Upper lobe of right lung (tissue), 1 donor: ENCODE data around the gene GPR17. TPM values are rescaled to one million over a fixed set of nuclear protein-coding genes. Genes with fewer than 3 reads are reported as not detected.

Source experiments
- ATAC-seq: fragments of 200-7000 bp; cut with Tn5 transposase; one replicate; pipeline ENCODE4 v1.9.1; 2020; ENCODE audit warnings: mild to moderate bottlenecking, moderate library complexity
- DNase-seq: peaks from one replicate; pipeline ENCODE4 v3.0.0-alpha.2; 2020
- H3K27ac ChIP-seq: fragments of 200-600 bp; one replicate; pipeline ENCODE4 v1.8.0; 2022
- H3K27me3 ChIP-seq: fragments of 200-600 bp; one replicate; pipeline ENCODE4 v1.8.0; 2022; ENCODE audit warnings: mild to moderate bottlenecking
- H3K36me3 ChIP-seq: fragments of 200-600 bp; one replicate; pipeline ENCODE4 v1.8.0; 2022
- H3K4me1 ChIP-seq: fragments of 200-600 bp; one replicate; pipeline ENCODE4 v1.8.0; 2022
- H3K4me3 ChIP-seq: fragments of 200-600 bp; one replicate; pipeline ENCODE4 v1.8.0; 2022; ENCODE audit warnings: mild to moderate bottlenecking
- H3K9me3 ChIP-seq: fragments of 200-600 bp; one replicate; pipeline ENCODE4 v1.8.0; 2022
- CTCF ChIP-seq: fragments of 200-600 bp; IDR thresholded peaks from one replicate; pipeline ENCODE4 v1.8.0; 2022; ENCODE audit warnings: antibody characterized with exemption
- intact Hi-C: fragments of 100-400 bp; cut with DNase I; formaldehyde crosslinking; loops from one replicate; pipeline ENCODE4 v1.11.0; 2022
- total RNA-seq: library from RNA; stranded (reverse); fragmentation: NEBNext Ultra II Directional; extraction: Animal tissue kit (Norgen Biotek cat#: 25700); gene quantifications from one replicate; pipeline ENCODE4 v1.2.1, GENCODE V29; 2021
- donor health status: DM: no; HTN: yes; CAD: no; lungs with severe emphysema.

Gene GPR17
- total RNA-seq, 1 donor from 2014 or later: 0.49 TPM

DNA sequence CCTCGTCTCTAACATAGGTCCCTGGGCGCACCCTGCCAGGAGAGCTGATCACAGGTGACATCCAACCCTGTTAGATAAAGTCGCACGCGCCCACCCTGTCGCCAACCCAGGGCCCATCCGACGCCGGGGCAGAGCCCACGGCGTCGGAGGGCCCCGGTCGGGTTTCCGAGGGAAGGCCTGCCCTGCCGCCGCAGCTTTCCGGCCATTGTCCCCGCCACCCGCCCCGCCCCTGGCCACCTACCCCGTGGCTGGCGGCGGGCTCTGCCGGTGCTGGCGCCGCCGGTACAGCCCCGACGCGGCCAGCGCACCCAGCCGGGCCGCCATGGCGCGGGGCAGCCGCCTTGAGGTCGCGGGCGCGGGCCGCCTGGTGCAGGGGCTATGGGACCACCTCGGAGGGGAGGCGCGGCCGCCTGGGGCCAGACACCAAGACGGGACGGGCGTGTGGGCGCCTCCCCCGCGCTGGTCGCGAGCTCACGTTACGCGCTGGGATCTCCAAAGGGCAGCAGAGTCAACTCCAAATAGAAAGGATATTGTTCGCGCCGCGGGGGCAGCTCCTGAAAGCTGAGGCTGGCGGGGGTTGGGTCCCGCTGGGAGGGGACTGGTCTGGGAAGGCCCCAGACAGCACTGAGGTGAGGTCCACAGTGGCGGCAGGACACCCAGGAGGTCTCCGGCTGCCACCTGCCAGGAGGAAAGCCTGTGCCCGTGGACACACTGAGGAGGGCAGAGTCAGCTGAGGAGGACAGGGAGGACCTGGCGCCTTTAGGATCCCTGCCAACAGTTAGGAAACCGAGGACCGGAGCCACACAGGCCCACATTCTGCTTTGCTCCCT is 18.3 kb downstream of the GPR17 start:
- H3K36me3 ChIP-seq: no peaks in the 10 kb centered on the region
- intact Hi-C loops: no loop called here
- H3K9me3 ChIP-seq: no peaks in the 10 kb centered on the region
- H3K4me3 ChIP-seq: peak overlapping the region; percentile 46
- no peak for TF ChIP-seq CTCF
- peaks cover 25% of the 10 kb centered on the region for H3K4me1 ChIP-seq
- peak overlapping the region; percentile 74 for H3K27ac ChIP-seq
- ATAC-seq (peak; percentile 68), DNase-seq (peak; percentile 77)
- H3K27me3 ChIP-seq: no peaks in the 10 kb centered on the region

- H3K9me3 ChIP-seq: no peaks in the 10 kb centered on the region
- H3K27ac ChIP-seq: peak overlapping the region; percentile 74
- H3K36me3 ChIP-seq: no peaks in the 10 kb centered on the region
- H3K4me1 ChIP-seq: peaks cover 25% of the 10 kb centered on the region
- TF ChIP-seq CTCF: no peak
- H3K4me3 ChIP-seq: peak overlapping the region; percentile 46
- intact Hi-C loops: no loop called here
- no peak for ATAC-seq
- peak; percentile 39 for DNase-seq
- no peaks in the 10 kb centered on the region for H3K27me3 ChIP-seq
Observed at GRCh38 chr2:127664895-127665225, 18.9 kb downstream of the GPR17 start.

DNA sequence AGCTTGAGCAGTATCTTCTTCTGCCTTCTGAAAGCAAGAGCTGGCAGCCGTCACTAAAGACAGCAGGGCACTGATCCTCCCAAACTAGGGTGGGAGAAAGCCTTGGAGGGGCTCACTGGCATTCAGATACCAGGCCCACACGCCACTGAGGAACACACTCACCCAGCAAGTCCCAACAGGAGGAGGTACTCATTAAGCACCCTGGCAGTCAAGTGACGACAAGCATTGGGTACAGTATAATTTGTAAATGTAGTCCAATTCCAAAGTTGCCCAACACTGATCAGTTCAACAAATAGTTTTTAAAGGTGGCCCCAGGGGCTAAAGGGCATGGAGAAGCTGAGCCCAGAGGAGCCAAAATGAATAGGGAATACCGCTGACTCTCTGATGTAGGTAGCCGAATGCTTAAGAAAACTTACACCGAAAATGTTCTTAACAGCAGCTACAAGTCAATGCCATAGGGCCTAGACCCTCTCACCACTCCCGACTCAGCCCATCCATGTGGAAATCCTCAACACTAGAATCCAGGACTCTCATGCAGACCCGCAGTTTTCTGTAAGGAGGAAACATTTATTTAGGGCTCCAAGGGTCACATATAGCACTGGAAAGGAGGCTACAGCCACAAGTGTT is 19.4 kb downstream of the GPR17 start:
- Histone ChIP-seq H3K27ac (peak overlapping the region; percentile 74), H3K36me3 (no peaks in the 10 kb centered on the region), H3K4me1 (peaks cover 25% of the 10 kb centered on the region), H3K4me3 (peak overlapping the region; percentile 46), H3K27me3 (no peaks in the 10 kb centered on the region), H3K9me3 (no peaks in the 10 kb centered on the region)
- TF ChIP-seq CTCF: no peak
- DNase-seq (no peak), ATAC-seq (no peak)
- intact Hi-C loops: no loop called here

DNA sequence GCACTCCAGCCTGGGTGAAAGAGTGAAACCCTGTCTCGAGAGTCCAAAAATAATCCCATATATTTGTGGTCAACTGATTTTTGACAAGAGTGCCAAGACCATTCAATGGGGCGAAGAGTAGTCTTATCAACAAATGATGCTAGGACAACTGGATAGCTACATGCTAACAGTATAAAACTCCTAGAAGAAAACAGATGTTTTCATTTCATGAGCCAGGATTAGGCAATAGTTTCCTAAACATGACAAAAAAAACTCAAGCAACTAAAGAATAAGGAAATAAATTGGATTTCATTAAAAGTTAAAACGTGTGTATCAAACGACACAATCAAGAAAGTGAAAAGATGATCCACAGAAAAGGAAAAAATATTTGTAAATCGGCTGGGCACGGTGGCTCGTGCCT is 23.1 kb downstream of the GPR17 start:
- DNase-seq (no peak), ATAC-seq (no peak)
- Histone ChIP-seq H3K27ac (no peak overlapping the region), H3K9me3 (no peaks in the 10 kb centered on the region), H3K4me3 (no peak overlapping the region), H3K36me3 (no peaks in the 10 kb centered on the region), H3K4me1 (peaks cover 23% of the 10 kb centered on the region), H3K27me3 (no peaks in the 10 kb centered on the region)
- TF ChIP-seq CTCF: no peak
- intact Hi-C loops: no loop called here

DNA sequence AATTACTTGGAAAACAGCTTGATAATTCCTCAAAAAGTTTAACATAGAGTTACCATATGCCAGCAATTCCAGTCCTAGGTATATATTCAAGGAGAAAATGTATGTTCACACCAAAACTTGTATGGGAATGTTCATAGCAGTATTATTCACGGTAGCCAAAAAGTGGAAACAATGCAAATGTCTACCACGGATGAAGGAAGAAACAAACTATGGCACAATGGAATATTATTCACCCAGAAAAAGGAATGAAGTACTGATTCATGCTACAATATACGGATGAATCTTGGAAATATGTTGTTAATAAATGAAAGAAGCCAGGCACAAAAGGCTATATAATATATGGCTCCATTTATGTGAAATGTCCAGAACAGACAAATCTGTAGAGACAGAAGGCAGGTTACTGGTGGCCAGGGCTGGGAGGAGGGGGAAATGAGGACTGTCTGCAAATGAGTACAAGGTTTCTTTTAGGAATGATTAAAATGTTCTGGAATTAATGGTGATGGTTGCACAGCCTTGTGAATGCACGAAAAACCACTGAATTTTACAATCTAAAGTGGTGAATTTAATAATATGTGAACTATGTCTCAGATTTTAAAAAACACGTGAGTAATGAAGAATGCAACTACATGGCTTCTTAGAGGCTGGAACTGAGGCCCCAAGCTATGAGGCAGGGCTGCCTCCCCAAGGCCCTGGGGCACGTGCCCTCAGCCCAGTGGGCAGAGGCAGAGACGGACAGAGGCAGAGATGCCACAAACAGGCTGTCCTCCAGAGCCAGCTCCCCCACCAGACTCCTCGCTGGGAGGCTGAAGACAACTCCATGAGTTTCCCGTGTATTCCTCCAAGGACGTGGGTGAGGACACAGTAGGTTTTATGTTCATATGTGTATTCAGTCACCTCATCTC is 24.4 kb downstream of the GPR17 start:
- DNase-seq (no peak), ATAC-seq (no peak)
- peaks cover 17% of the 10 kb centered on the region for H3K4me1 ChIP-seq
- no peaks in the 10 kb centered on the region for H3K27me3 ChIP-seq
- H3K36me3 ChIP-seq: no peaks in the 10 kb centered on the region
- H3K4me3 ChIP-seq: no peak overlapping the region
- TF ChIP-seq CTCF: no peak
- no peaks in the 10 kb centered on the region for H3K9me3 ChIP-seq
- H3K27ac ChIP-seq: no peak overlapping the region
- intact Hi-C loops: no loop called here
